Panc1 (cell line): ENCODE measurements around the gene SH3GL1.

ENCODE experiments used
- POLR2AphosphoS5 ChIP-seq: IDR thresholded peaks from 2 replicates; pipeline ENCODE4 v1.6.1; 2012; ENCODE audit warnings: mild to moderate bottlenecking, low read depth, low read length, moderate library complexity
- TF ChIP-seq, protein P1 (sequence below): fragments of 450-650 bp; IDR thresholded peaks from 2 replicates; pipeline ENCODE4 v1.5.1; 2017; ENCODE audit warnings: mild to moderate bottlenecking

DNA sequence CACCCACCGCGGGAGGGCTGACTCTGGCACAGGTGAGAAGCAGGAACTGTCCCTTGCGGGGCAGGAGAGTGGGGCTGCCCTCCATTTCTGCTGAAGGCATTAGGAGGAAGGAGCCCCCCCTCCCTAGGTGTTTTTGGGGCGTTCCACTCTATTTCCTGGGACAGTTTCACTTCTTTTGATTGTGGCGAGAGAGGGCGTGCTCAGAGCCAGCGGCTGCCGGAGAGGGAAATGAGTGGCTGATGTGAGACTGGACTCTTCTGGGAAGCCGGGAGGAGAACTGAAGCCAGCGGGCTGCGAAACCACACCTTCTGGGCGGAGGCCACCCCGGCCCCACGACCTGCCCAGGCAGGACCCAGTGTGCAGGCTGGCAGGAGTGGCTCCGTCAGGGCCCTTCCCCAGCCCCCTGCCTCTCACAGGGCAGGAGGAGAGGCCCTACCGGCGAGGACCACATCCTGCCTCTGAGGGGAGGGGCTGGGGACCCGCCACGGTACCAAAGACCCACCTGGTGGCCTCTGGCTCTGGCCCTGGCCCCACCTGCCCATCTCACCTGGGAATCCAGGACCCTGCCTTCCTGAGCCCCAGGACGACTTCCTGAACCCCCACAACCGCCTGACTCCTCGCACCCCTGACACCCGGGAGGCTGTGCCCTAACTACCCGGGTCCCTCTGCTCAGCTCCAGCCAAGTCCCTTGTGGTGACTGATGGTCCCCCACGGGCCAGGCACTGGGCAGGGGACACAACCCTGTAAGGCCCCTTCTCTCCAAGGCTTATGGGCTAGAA, 31.0 kb downstream of the SH3GL1 start:
- TF ChIP-seq, protein P1, sequence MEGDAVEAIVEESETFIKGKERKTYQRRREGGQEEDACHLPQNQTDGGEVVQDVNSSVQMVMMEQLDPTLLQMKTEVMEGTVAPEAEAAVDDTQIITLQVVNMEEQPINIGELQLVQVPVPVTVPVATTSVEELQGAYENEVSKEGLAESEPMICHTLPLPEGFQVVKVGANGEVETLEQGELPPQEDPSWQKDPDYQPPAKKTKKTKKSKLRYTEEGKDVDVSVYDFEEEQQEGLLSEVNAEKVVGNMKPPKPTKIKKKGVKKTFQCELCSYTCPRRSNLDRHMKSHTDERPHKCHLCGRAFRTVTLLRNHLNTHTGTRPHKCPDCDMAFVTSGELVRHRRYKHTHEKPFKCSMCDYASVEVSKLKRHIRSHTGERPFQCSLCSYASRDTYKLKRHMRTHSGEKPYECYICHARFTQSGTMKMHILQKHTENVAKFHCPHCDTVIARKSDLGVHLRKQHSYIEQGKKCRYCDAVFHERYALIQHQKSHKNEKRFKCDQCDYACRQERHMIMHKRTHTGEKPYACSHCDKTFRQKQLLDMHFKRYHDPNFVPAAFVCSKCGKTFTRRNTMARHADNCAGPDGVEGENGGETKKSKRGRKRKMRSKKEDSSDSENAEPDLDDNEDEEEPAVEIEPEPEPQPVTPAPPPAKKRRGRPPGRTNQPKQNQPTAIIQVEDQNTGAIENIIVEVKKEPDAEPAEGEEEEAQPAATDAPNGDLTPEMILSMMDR: no peak
- no peak for TF ChIP-seq POLR2AphosphoS5
